ENCODE measurements around the gene ZNF276. TPM values are rescaled to one million over a fixed set of nuclear protein-coding genes. Genes with fewer than 3 reads are reported as not detected.
"Not testable (repeated sequence)": the region's sequence is repeated elsewhere in the genome, so short reads cannot be mapped to it uniquely, and the experiment has no call there.

Gene ZNF276
- total RNA-seq, 4 donors from 2014 or later, result 16.1 to 19.2 (median 17.2) TPM

DNA sequence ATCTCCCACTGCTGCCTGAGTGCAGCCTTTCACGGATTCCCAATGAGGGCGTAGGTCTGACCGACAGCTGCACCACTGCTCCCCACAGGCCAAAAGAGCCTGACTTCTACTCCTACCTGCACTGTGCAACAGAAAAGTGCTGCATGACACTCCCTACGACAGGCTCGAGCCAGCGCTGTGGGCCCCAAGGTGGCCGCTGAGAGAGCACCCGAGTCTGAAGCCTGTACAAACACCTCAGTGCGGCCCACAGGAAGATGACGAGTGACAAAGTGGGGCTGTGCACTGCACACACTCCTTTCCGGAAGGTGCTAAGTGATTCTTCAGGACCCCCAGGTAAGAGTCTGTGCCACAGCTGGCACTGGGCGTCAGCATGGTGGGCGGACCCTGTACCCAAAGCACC is 53.9 kb downstream of the ZNF276 start:
- Histone ChIP-seq H3K36me3 (no peaks in the 10 kb centered on the region), H3K9me3 (no peaks in the 10 kb centered on the region), H3K4me1 (no peaks in the 10 kb centered on the region), H3K4me3 (no peak overlapping the region), H3K27ac (replicated peaks in 1 of 4) (no peak overlapping the region), H3K27me3 (no peaks in the 10 kb centered on the region)
- WGBS, result 95% methylated on average over 13 of the region's 13 CpGs
- TF ChIP-seq EP300 (IDR thresholded peaks at IDR 0.05) (no peak), POLR2AphosphoS5 (IDR thresholded peaks at IDR 0.05) (no peak), POLR2A (IDR thresholded peaks at IDR 0.05; ENCODE audit: low read depth) (no peak)
- TF ChIP-seq, protein P1, sequence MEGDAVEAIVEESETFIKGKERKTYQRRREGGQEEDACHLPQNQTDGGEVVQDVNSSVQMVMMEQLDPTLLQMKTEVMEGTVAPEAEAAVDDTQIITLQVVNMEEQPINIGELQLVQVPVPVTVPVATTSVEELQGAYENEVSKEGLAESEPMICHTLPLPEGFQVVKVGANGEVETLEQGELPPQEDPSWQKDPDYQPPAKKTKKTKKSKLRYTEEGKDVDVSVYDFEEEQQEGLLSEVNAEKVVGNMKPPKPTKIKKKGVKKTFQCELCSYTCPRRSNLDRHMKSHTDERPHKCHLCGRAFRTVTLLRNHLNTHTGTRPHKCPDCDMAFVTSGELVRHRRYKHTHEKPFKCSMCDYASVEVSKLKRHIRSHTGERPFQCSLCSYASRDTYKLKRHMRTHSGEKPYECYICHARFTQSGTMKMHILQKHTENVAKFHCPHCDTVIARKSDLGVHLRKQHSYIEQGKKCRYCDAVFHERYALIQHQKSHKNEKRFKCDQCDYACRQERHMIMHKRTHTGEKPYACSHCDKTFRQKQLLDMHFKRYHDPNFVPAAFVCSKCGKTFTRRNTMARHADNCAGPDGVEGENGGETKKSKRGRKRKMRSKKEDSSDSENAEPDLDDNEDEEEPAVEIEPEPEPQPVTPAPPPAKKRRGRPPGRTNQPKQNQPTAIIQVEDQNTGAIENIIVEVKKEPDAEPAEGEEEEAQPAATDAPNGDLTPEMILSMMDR (IDR thresholded peaks at IDR 0.05), result no peak
- no peak for DNase-seq (ENCODE audit: extremely low spot score)
- intact Hi-C loops (cut with DNase I), result no loop called here

DNA sequence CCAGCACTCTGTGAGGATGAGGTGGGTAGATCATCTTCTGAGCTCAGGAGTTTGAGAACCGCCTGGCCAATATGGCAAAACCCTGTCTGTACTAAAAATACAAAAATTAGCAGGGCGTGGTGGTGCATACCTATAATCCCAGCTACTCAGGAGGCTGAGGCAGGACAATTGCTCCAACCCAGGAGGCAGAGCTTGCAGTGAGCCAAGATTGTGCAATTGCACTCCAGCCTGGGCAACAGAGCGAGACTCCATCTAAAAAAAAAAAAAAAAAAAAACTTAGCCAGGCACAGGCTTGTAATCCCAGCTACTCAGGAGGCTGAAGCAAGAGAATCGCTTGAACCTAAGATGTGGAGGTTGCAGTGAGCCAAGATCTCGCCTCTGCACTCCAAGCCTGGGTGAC is 56.9 kb downstream of the ZNF276 start:
- WGBS, result 96% methylated on average over 5 of the region's 5 CpGs

GRCh38 chr16:89779231-89779908 is 58.0 kb downstream of the ZNF276 start:
- H3K27ac ChIP-seq (replicated peaks in 1 of 4), result no peak overlapping the region
- DNase-seq (ENCODE audit: extremely low spot score), result no peak
- no peaks in the 10 kb centered on the region for H3K9me3 ChIP-seq
- TF ChIP-seq, protein P1 (IDR thresholded peaks at IDR 0.05), result no peak
- TF ChIP-seq EP300 (IDR thresholded peaks at IDR 0.05), result no peak
- TF ChIP-seq POLR2A (IDR thresholded peaks at IDR 0.05; ENCODE audit: low read depth), result no peak
- TF ChIP-seq POLR2AphosphoS5 (IDR thresholded peaks at IDR 0.05), result no peak
- H3K4me1 ChIP-seq, result no peaks in the 10 kb centered on the region
- H3K27me3 ChIP-seq, result no peaks in the 10 kb centered on the region
- no peak overlapping the region for H3K4me3 ChIP-seq
- 95% methylated on average over 9 of the region's 13 CpGs for WGBS
- H3K36me3 ChIP-seq, result no peaks in the 10 kb centered on the region
- intact Hi-C loops (cut with DNase I), result no loop called here

More for the DNA sequence above, 56.9 kb downstream of the ZNF276 start:
- intact Hi-C loops (cut with DNase I); H3K27me3 ChIP-seq; H3K27ac ChIP-seq (replicated peaks in 1 of 4); H3K9me3 ChIP-seq; H3K4me3 ChIP-seq; H3K4me1 ChIP-seq; DNase-seq (ENCODE audit: extremely low spot score); H3K36me3 ChIP-seq: not testable (repeated sequence)

- Histone ChIP-seq H3K9me3 (no peaks in the 10 kb centered on the region), H3K27me3 (no peaks in the 10 kb centered on the region), H3K36me3 (no peaks in the 10 kb centered on the region), H3K4me3 (no peak overlapping the region), H3K4me1 (no peaks in the 10 kb centered on the region), H3K27ac (replicated peaks in 1 of 4) (no peak overlapping the region)
- intact Hi-C loops (cut with DNase I), result no loop called here
- no peak for TF ChIP-seq POLR2A (IDR thresholded peaks at IDR 0.05; ENCODE audit: low read depth)
- TF ChIP-seq EP300 (IDR thresholded peaks at IDR 0.05), result no peak
- TF ChIP-seq, protein P1 (IDR thresholded peaks at IDR 0.05), result no peak
- TF ChIP-seq POLR2AphosphoS5 (IDR thresholded peaks at IDR 0.05), result no peak
- 98% methylated on average over 6 of the region's 6 CpGs for WGBS
- DNase-seq (ENCODE audit: extremely low spot score), result no peak
These were observed 58.6 kb downstream of the ZNF276 start for GRCh38 chr16:89779909-89780305.

- Histone ChIP-seq H3K4me3 (no peak overlapping the region), H3K27ac (replicated peaks in 1 of 4) (no peak overlapping the region), H3K4me1 (no peaks in the 10 kb centered on the region), H3K27me3 (no peaks in the 10 kb centered on the region), H3K9me3 (no peaks in the 10 kb centered on the region), H3K36me3 (no peaks in the 10 kb centered on the region)
- intact Hi-C loops (cut with DNase I), result no loop called here
- WGBS, result 93% methylated on average over 6 of the region's 6 CpGs
- DNase-seq (ENCODE audit: extremely low spot score), result no peak
- TF ChIP-seq POLR2AphosphoS5 (IDR thresholded peaks at IDR 0.05), result no peak
- TF ChIP-seq EP300 (IDR thresholded peaks at IDR 0.05), result no peak
- TF ChIP-seq, protein P1 (IDR thresholded peaks at IDR 0.05), result no peak
- TF ChIP-seq POLR2A (IDR thresholded peaks at IDR 0.05; ENCODE audit: low read depth), result no peak
These were observed 61.2 kb downstream of the ZNF276 start for GRCh38 chr16:89782489-89782888.

DNA sequence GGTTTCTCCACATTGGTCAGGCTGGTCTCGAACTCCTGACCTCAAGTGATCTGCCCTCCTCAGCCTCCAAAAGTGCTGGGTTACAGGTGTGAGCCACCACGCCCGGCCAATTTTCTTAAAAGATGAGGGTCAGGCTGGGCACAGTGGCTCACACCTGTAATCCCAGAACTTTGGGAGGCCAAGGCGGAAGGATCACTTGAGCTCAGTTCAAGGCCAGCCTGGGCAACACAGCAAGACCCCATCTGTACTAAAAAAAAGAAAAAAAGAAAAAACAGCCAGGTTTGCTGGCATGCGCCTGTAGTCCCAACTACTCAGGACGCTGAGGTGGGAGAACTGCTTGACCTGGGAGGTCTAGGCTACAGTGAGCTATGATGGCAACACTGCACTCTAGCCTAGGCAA is 62.6 kb downstream of the ZNF276 start:
- intact Hi-C loops (cut with DNase I); H3K27ac ChIP-seq (replicated peaks in 1 of 4); H3K4me3 ChIP-seq; H3K27me3 ChIP-seq; H3K36me3 ChIP-seq; DNase-seq (ENCODE audit: extremely low spot score); H3K9me3 ChIP-seq; H3K4me1 ChIP-seq: not testable (repeated sequence)
- 92% methylated on average over 6 of the region's 6 CpGs for WGBS
